ENCODE measurements around the gene LNX1.

LNX1 gene

DNA sequence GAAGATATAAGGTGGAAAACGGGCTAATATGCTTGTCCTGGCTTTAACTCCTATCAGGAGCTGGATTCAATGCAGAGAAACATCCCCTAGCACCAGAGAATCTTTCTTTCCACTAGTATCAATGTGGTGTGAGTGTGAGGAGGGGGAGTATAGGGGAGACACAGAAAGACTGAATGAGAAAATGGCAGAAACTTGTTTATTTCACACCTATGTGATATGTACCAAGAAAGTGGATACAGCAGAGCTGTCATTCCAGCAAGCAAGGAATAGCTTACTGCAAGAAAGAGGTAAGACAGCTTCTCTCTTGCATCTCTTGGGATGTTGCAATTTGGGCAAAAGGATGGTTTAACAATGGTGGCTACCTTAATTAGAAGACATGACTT lies 105.6 kb downstream of the LNX1 start:
- DNase-seq (ENCODE audit: low read depth in 1 of 2, low spot score in 1 of 2), result no peak
- no peak overlapping the region for H3K27ac ChIP-seq (replicated peaks)
- TF ChIP-seq POLR2AphosphoS5 (IDR thresholded peaks at IDR 0.05; ENCODE audit: low read depth) (no peak), GABPA (IDR thresholded peaks at IDR 0.05; ENCODE audit: low read depth) (no peak), SPI1 (IDR thresholded peaks at IDR 0.05; ENCODE audit: borderline replicate concordance, low read depth) (no peak)
- TF ChIP-seq, protein P1, sequence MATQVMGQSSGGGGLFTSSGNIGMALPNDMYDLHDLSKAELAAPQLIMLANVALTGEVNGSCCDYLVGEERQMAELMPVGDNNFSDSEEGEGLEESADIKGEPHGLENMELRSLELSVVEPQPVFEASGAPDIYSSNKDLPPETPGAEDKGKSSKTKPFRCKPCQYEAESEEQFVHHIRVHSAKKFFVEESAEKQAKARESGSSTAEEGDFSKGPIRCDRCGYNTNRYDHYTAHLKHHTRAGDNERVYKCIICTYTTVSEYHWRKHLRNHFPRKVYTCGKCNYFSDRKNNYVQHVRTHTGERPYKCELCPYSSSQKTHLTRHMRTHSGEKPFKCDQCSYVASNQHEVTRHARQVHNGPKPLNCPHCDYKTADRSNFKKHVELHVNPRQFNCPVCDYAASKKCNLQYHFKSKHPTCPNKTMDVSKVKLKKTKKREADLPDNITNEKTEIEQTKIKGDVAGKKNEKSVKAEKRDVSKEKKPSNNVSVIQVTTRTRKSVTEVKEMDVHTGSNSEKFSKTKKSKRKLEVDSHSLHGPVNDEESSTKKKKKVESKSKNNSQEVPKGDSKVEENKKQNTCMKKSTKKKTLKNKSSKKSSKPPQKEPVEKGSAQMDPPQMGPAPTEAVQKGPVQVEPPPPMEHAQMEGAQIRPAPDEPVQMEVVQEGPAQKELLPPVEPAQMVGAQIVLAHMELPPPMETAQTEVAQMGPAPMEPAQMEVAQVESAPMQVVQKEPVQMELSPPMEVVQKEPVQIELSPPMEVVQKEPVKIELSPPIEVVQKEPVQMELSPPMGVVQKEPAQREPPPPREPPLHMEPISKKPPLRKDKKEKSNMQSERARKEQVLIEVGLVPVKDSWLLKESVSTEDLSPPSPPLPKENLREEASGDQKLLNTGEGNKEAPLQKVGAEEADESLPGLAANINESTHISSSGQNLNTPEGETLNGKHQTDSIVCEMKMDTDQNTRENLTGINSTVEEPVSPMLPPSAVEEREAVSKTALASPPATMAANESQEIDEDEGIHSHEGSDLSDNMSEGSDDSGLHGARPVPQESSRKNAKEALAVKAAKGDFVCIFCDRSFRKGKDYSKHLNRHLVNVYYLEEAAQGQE (IDR thresholded peaks at IDR 0.05; ENCODE audit: insufficient replicate concordance, low read depth), result no peak
- TF ChIP-seq, protein P2, sequence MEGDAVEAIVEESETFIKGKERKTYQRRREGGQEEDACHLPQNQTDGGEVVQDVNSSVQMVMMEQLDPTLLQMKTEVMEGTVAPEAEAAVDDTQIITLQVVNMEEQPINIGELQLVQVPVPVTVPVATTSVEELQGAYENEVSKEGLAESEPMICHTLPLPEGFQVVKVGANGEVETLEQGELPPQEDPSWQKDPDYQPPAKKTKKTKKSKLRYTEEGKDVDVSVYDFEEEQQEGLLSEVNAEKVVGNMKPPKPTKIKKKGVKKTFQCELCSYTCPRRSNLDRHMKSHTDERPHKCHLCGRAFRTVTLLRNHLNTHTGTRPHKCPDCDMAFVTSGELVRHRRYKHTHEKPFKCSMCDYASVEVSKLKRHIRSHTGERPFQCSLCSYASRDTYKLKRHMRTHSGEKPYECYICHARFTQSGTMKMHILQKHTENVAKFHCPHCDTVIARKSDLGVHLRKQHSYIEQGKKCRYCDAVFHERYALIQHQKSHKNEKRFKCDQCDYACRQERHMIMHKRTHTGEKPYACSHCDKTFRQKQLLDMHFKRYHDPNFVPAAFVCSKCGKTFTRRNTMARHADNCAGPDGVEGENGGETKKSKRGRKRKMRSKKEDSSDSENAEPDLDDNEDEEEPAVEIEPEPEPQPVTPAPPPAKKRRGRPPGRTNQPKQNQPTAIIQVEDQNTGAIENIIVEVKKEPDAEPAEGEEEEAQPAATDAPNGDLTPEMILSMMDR (IDR thresholded peaks at IDR 0.05; ENCODE audit: insufficient read depth, low read length), result no peak
- H3K4me3 ChIP-seq (replicated peaks; ENCODE audit: insufficient read depth, low read length), result no peak overlapping the region
- H3K27me3 ChIP-seq (ENCODE audit: insufficient read depth, poor library complexity, severe bottlenecking), result peaks cover 11% of the 10 kb centered on the region

DNA sequence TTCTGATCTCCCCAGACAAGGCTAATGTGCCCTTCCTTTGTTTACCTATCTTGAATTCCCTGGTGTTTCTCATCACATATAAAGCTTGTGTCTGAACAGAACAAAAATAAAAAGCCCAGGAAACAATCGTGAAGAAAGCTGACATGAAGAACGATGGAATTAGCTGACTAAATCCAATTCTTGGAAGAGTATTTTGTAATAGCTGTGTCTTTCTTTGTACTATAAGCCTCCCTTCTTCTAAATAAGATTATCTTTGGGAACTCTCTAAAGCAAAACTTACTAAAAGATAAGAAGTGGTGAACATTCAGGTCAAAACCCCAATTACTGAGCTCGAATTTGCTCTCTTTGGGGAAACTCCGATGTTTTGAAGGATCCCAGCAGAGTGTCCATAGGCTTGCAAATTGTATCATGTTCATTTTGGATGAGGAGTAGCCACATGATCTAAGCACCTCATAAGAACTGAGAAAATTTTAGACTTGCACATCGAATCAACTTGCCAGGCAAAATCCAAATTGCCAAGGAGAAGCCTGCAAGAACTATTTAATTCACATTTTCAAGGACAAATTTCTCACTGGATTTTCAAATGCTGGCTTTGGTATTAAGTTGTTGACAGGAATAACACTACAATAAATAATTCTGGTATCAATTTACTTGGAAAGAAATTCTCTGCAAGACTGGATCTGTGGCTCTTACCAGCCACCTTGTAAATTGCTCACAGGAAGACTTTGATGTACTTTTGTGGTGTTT lies 106.2 kb downstream of the LNX1 start:
- no peak overlapping the region for H3K27ac ChIP-seq (replicated peaks)
- DNase-seq (ENCODE audit: low read depth in 1 of 2, low spot score in 1 of 2), result no peak
- H3K27me3 ChIP-seq (ENCODE audit: insufficient read depth, poor library complexity, severe bottlenecking), result peaks cover 11% of the 10 kb centered on the region
- TF ChIP-seq, protein P1 (IDR thresholded peaks at IDR 0.05; ENCODE audit: insufficient replicate concordance, low read depth), result no peak
- TF ChIP-seq SPI1 (IDR thresholded peaks at IDR 0.05; ENCODE audit: borderline replicate concordance, low read depth) (no peak), POLR2AphosphoS5 (IDR thresholded peaks at IDR 0.05; ENCODE audit: low read depth) (no peak), GABPA (IDR thresholded peaks at IDR 0.05; ENCODE audit: low read depth) (no peak)
- TF ChIP-seq, protein P2 (IDR thresholded peaks at IDR 0.05; ENCODE audit: insufficient read depth, low read length), result no peak
- no peak overlapping the region for H3K4me3 ChIP-seq (replicated peaks; ENCODE audit: insufficient read depth, low read length)

DNA sequence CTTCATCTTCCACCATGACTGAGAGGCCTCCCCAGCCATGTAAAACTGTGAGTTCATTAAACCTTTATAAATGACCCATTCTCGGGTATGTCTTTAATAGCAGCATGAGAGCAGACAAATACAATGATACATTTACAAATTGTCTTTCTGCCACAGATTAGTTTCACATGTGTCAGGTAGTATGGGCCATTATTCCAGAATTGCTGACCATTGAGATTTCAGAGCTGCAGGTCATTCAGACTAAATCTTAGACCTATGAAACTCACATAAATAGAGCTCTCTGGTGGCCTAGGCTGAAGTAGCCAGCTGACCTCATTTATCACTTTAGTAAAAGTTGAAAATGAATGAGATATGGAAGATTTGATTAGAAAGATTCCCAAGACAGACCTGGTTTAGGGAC lies 108.0 kb downstream of the LNX1 start:
- Histone ChIP-seq H3K4me3 (replicated peaks; ENCODE audit: insufficient read depth, low read length) (no peak overlapping the region), H3K27me3 (ENCODE audit: insufficient read depth, poor library complexity, severe bottlenecking) (peaks cover 10% of the 10 kb centered on the region), H3K27ac (replicated peaks) (no peak overlapping the region)
- TF ChIP-seq GABPA (IDR thresholded peaks at IDR 0.05; ENCODE audit: low read depth) (no peak), SPI1 (IDR thresholded peaks at IDR 0.05; ENCODE audit: borderline replicate concordance, low read depth) (no peak), POLR2AphosphoS5 (IDR thresholded peaks at IDR 0.05; ENCODE audit: low read depth) (no peak)
- TF ChIP-seq, protein P1 (IDR thresholded peaks at IDR 0.05; ENCODE audit: insufficient replicate concordance, low read depth), result no peak
- TF ChIP-seq, protein P2 (IDR thresholded peaks at IDR 0.05; ENCODE audit: insufficient read depth, low read length), result no peak
- DNase-seq (ENCODE audit: low read depth in 1 of 2, low spot score in 1 of 2), result no peak

Measured in HL-60 (cell line).